ENCODE results near the gene ULBP1.
"Not testable (repeated sequence)": the region's sequence is repeated elsewhere in the genome, so short reads cannot be mapped to it uniquely, and the experiment has no call there.

ULBP1 gene

DNA sequence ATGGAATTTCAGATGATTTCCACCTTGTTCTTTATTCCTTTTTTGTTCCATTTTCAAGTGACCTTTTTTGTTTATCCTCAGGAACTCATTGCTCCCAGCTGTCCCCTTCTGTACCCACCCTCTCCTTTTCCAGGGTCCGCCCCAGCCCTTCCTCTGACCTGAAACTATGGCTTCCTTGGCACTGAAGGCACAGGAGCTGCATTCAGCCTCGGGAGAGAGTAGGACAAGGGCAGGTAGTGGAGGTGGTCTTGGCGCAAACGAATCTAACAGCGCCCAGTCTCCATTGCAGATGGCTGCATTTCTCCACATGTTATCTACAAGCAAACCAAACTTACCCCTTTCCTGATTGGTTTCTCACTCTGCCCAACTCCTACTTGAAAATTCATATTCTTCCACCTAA is 30.7 kb upstream of the ULBP1 start:
- no peak for DNase-seq

DNA sequence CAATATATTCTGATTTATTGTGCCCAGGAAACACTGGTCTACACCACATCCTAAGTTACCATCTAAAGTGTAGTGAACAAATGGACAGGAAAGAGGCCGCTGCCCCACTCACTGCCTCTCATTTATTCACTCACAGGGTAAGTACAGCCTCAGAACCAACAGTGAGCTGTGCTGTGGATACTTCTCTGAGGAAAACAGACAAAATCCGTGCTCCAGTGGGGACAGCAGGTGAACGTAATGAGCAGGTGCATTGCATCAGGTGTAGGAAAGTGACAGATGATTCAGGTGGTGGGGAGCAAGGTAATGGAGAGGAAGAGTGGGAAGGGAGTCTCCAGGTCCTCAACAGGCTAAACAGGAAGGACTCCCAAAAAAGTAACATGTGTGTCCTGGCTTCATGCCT is 30.3 kb upstream of the ULBP1 start:
- no peak for DNase-seq

DNA sequence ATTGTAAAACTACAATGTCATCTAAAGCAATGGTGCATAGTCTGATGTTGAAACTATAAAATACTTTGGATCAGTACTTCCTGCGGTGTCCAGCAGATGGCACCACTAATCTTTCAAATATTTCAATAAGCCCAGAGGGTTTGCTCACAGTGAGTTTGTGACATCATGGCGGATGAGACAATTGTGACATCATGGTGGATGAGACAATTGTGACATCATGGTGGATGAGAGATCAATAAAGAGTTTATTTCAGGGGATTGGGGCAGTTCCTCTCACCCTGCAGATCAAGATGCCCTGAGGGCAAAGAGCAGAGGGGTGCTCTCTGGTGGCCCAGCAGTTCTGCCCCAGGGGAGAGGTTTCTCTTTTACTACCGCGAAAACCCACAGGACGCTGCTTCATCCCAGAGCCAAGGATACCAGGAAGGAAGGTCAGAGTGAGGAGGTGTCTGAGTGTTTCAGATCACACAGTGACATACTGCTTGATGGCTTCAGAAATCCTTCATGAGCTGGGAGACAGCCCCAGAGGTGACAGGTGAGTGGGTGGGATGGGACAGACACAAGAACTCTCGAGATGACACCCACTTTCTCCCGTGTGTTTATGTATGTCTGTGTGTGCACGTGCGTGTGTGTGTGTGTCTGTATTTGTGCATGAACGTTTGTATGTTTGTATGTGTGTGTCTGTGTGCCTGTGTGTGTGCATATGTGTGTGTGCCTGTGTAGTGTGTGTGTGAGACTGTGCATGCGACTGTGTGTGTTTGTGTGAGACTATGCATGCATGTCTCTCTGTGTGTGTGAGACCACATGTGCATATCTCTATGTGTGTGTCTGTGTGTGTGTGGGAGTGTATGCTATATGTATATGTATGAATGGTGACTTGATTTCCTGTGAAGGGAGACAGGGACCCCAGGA is 29.2 kb upstream of the ULBP1 start:
- peak in 22 of 51 donors; percentile 10 to 79 (median 27) for DNase-seq

DNA sequence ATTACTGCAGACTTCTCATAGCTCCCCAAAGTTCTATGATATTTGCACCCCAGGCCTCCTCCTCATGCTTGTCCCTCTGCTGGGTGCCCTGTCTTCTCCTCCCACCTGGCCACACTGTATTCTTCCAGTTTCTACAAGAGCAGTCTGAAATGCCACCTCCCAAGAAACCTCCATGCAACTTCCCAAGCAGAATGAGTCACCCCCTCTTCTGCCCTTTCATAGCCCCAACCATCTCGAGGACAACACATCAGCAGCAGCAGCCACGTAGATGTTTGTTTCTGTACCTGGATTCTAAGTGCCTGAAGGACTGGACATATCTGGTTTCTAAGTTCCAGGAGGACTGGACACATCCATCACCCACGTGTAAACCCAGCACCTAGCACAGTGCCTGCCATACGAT is 28.5 kb upstream of the ULBP1 start:
- DNase-seq, result no peak

DNA sequence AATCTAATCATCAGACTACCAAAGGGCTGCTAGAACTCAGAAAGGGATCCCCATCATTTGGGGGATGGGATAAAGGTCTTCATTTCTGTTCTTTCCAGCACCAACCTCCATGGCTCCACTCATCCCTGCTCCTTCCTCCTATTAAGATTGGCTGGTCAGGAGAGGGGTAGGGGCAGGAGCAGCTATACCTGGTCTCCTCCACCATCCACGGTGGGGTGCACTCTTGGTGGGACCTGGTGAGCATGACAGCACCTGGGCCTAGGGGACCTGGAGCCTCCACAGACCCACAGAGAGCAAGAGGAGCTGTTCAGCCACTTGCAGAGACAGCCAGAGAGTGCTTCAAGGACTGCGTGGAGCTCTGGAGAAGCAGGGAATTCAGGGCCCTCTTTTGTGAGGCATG is 28.1 kb upstream of the ULBP1 start:
- DNase-seq, result no peak

DNA sequence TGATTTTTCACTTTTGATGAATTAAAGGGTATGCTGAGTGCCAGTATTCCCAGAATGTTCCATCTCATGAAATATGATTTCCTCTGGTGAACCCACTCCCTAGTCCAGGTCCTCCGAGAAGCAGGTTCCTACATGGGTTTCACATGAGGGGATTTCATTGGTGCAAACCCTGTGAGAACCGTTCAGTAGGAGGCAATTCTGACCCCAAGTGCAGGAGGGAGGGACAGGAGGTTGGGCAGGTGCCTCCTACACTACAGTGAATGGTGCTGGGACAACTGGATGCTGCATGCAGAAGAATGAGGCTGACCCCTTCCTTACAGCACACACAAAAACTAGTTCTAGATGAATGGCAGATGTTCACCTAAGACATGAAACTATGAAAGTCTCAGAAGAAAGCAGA is 27.0 kb upstream of the ULBP1 start:
- DNase-seq, result no peak

DNA sequence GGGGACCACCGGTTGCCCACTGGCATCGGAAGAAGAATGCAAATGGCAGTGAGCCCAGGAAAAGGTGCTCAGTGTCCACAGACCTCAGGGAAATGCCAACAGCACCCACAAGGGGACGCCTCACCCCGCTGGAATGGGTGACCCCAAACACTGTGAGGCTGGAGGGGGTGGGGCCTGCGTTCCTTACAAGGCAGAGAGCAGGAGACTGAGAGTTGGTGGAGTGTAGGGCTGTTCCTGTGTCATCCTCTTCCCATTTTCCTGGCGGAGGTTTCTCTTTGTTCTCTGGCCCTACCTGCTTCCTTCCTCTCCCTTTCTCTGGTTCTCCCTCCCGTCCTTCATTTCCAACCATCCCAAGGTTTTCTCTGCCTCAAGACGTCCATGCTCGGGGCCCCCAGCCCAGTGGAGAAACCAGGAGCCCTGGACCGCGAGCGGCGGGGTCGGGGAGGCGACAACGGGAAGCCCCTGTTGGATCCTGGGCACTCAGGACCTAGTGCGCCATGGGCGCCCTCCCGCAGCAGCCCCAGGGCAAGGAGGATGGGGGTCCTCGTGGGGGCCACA is 25.7 kb upstream of the ULBP1 start:
- not testable (repeated sequence) for DNase-seq

DNA sequence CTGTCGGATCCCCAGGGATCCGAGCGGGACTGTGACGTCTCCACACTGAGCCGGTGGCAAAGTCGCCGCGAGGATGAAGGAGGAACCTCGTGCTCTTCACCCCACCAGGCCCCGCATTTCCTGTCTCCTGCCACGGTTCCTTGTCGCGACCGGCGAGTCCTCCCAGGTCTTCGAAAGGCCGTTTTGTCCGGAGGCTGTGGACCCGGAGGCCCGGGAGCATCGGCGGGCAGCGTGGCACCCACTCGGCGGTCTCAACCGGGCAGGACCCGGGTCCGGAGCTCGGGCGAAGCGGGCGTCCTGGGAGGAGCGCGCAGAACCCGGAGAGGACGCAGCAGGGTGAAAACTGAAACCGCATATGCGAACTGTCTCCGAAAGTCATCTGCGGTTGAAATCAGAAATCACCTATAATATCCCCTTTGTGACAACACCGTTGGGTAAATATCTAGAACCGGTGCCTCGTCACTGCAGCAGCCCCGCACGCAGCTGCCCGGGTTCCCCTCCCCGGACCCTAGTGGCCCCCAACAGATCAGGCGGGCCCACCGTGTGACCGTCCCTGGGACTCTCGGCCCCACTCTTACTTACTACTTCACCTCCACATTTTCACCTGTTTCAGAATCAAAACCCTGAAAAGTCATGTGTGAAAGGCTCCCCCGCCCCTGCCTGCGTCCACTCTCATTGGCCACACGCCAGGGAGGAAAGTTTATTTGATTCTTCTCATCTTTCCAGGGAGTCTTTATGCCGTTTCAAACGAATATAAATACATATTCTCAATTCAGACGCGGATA is 25.0 kb upstream of the ULBP1 start:
- no peak for DNase-seq

DNA sequence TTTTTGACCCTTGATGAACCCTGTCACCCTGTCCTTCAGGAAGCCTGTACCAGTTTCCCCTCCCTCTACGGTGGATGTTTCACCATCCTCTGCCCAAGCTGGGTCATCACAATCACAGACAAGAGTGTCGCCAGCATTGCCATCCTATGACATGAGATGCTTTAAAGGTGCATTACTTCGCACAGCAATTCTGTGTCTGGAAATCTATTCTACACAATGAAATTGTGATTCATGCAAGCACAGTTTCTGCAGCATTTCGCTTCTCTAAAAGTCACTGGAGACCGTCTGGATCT is 24.4 kb upstream of the ULBP1 start:
- no peak for DNase-seq

DNA sequence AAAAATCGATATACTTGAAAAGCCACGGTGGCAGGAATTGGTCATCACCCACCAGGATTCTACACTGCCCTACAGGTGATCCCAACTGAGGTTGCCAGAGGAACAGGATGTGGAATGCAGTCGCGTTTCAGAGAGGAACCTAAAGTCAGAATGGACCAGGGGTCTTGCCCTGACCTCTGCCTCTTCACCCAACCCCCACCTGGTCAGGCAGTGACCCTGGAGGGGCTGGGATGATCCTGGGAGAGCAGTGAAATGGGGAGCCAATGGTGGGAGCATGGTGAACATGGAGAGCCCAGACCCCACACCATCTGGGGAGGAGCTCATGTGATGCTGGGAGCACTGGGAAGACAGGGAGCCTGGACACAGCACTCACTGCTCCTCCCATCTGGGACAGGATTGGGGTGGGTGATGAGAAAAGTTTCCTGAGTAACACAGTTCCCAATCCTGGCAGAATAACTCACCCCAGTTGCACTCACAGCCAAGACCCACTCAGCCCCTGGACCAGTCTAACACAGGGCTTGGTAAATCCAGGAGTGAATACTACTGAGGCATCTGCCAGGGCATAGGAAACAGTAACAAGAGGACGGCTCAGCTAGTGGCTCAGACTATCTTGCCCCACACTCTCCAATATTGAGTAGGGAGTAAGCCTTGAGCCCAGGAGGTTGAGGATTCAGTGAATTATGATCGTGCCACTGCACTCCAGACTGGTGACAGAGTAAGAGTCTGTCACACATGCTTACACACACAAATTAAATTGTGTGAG is 23.7 kb upstream of the ULBP1 start:
- DNase-seq, result no peak

DNA sequence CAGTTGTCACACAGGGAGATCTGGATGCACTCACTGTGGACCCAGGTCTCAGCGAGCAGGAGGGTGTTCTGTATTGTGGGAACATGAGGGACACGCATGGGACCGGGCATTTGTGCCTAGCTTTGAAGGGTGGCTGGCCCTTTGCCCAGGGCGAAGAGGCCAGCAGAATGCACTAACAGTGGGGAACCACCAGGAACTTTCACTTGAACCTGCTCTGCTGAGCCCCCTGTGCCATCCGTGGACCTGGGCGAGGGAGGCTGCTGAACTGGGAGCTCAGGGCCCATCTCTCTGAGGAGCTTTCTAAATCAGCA is 23.1 kb upstream of the ULBP1 start:
- DNase-seq, result no peak

DNA sequence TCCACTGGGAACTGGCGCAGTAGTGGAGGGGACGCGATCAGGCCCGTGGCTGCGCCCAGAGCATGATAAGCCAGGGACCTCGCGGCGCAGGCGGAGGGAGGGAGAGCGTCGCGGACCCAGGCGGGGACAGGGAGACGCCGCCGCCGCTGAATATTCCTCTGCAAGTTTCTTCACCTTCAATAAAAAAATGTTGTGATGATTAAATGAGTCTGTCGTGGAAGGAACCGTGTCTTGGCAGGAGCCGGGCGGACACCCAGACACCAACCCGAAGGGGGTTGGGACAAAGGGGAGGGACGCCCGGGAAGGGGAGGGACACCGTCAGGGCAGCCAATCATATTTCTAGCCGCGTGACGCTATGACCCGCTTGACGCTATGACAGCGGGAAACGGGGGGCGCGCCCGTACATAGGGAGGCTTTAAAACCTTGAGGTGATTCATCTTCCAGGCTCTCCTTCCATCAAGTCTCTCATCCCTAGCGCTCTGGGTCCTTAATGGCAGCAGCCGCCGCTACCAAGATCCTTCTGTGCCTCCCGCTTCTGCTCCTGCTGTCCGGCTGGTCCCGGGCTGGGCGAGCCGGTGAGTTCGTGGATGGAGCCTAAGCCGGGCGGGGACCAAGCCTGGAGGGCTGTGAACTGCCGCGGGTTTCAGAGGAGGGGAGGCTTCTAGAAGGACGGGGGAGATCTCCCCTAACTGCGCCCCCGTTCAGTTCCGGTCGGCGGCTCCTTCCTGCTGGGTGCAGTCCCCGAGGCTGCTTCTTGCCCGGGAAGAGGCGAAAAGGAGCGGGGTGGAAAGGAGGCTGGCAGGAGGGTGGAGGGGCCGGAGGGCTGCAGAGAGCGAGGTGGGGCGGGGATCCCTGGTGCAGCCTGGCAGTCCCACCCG is 21.9 kb upstream of the ULBP1 start, which contains the start of gene ULBP2:
TSS of gene ULBP2 (plus strand) at position 432 of the 878 bp plus-strand sequence. CDS start at position 491, 59 bp downstream.
- peak in 46 of 51 donors; percentile 11 to 85 (median 50) for DNase-seq

DNA sequence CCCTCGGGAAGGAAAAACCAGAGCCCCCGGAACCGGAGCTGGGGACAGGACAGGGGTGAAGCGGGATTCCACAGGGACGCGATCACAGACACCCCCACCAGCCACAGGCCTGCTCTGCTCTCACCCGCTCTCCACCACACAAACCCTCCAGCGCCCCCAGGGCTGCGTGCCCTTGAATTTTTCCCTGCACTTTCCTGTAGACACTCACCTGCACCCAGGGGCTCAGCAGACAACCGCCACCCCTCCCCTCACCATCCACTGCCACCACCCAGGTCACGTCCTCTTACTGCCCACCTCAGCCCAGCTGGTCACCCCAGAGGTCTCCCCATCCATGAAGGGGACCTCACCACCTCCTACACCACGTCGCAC is 21.3 kb upstream of the ULBP1 start:
- no peak for DNase-seq

DNA sequence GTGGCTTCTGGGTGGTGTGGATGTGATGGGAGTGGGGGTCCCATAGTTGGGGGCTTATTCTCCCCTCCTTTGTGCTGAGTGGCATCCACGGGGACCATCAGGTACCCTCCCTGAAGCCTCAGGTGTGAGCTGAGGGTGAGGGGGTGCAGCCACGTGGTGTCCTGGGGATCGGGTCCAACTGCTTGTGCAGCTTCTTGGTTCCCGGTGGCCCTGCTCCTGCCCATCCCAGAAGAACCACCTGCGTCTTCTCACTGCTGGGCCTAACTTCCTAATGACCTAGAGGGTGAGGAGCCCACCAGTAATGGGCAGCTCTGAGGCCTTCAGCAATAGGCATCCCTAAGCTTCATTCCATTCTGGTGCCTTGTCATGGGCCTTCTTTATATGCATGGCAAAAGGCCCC is 20.4 kb upstream of the ULBP1 start:
- not testable (repeated sequence) for DNase-seq

DNA sequence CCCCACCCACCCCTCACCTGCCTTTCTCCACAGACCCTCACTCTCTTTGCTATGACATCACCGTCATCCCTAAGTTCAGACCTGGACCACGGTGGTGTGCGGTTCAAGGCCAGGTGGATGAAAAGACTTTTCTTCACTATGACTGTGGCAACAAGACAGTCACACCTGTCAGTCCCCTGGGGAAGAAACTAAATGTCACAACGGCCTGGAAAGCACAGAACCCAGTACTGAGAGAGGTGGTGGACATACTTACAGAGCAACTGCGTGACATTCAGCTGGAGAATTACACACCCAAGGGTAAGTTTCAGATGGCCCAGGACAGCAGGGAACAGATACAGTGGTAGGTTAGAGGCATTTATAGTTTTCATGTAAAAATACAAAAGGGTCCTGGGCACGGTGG is 18.5 kb upstream of the ULBP1 start:
- DNase-seq, result not testable (repeated sequence)

DNA sequence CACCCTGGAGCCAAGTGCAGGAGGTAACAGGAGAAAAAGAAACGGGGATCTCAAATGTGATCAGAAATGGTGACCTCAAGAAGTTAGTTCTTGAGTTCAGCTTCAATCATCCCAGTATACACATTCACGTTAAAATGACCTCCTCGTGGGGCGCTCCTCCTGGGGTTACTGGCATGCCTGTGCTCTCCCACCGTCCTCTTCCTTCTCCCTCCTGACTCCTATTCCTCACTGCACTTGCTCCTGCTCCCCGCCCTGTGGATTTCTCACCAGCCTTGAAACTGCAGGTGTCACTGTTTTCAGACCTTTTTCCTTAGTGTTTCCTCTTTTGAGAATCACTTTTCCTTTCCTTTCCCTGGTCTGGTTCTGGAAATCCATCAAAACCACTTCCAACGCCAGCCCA is 17.1 kb upstream of the ULBP1 start:
- not testable (repeated sequence) for DNase-seq

DNA sequence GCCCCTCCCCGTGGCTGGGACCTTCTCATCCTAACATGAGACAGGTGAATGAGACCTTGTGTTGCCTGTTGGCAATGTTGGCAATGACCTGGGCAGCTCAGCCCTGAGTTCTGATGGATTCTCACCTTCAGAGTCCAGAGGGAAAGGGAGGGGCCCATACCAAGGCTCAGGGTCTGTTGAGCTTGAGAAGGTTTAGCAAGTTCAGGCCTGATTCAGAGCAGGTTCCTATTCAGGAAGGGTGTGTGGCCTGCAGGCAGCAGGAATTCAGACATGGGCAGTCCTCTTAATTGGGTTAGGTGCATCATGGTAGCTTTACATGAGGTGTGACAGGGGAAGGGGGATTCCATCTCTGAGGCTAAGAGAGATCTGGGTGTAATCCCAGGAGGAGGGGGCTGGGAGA is 16.2 kb upstream of the ULBP1 start:
- DNase-seq, result not testable (repeated sequence)

DNA sequence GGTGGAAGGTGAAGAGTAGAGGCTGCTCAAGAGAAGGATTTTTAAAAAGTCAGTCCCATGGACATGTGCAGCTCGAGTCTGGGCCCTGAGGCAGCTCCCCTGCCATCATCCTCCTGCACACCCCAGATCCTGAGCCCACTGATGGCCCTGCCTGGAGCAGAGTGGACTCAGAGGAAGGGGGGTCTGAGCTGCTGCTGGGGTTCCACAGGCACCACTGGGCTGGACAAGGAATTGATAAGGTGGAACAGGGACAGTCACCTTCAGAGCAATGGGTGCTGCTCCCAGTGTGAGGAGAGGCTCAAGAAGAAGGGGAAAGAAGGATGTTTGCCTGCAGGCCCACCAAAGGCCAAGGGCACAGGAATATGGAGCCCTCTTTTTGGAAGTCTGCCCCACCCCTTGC is 15.7 kb upstream of the ULBP1 start:
- no peak for DNase-seq

DNA sequence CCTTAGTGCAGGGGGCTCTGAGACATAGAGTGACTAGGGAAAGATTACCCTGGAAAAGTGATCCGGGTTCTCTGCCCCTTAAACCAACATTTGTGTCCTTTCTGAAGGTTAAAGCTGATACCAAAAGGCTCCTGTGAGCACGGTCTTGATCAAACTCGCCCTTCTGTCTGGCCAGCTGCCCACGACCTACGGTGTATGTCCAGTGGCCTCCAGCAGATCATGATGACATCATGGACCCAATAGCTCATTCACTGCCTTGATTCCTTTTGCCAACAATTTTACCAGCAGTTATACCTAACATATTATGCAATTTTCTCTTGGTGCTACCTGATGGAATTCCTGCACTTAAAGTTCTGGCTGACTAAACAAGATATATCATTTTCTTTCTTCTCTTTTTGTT is 15.1 kb upstream of the ULBP1 start:
- DNase-seq, result no peak

DNA sequence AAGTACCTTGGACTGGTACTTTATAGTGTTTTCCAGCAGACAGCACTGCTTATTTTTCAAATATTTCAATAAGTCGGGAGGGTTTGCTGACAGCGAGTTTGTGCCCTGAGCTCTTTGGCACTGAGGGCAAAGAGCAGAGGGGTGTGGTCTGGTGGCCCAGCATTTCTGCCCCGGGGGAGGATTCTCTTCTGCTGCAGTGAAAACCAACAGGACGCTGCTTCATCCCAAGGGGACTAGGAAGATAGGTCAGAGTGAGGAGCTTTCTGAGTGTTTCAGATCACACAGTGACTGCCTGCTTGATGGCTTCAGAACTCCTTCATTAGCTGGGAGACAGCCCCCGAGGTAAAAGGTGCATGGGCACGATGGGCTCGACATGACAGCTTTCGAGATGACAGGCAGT is 13.3 kb upstream of the ULBP1 start:
- DNase-seq, result no peak

DNA sequence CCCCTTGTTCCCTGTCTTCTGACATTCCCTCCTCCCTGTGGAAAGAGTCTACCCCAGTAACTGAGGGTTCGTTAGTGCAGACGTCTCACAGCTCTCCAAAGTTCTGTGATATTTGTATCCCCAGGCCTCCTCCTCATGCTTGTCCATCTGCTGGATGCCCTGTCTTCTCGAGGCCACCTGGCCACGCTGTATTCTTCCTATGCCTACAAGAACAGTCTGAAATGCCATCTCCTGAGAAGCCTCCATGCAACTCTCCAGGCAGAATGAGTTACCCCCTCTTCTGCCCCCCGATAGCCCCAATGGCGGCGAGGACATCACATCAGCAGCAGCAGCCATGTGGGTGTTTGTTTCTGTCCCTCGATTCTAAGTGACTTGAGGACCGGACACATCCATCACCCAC is 12.6 kb upstream of the ULBP1 start:
- DNase-seq, result no peak

All from hypothalamus (tissue), 51 donors.